GM23248 (cell line): ENCODE data around the gene WDR46. TPM values are rescaled to one million over a fixed set of nuclear protein-coding genes. Genes with fewer than 3 reads are reported as not detected.

ENCODE experiments used
- DNase-seq: peaks from one replicate; pipeline ENCODE4 v3.0.0-alpha.2; 2015
- H2AFZ ChIP-seq: fragments of 200-600 bp; sonication (generic); 2 replicates; pipeline ENCODE4 v1.6.1; 2016; ENCODE audit warnings: antibody characterized with exemption
- H3F3A ChIP-seq: fragments of 200-600 bp; sonication (generic); 2 replicates; pipeline ENCODE4 v1.6.1; 2016; ENCODE audit warnings: mild to moderate bottlenecking, antibody characterized with exemption, mixed run types; ENCODE audit not compliant: insufficient read depth
- H3K27ac ChIP-seq: fragments of 200-600 bp; sonication (generic); 2 replicates; pipeline ENCODE4 v1.5.1; 2016; ENCODE audit warnings: mild to moderate bottlenecking
- H3K27me3 ChIP-seq: fragments of 200-600 bp; sonication (generic); replicated peaks from 2 replicates; pipeline ENCODE4 v1.6.1; 2016; ENCODE audit warnings: mild to moderate bottlenecking; ENCODE audit not compliant: insufficient read depth
- H3K36me3 ChIP-seq: fragments of 200-600 bp; sonication (generic); 2 replicates; pipeline ENCODE4 v1.6.1; 2016; ENCODE audit warnings: low read depth, mild to moderate bottlenecking
- H3K4me1 ChIP-seq: fragments of 200-600 bp; sonication (generic); 2 replicates; pipeline ENCODE4 v1.6.1; 2016; ENCODE audit warnings: mild to moderate bottlenecking; ENCODE audit not compliant: insufficient read depth
- H3K4me2 ChIP-seq: fragments of 200-600 bp; sonication (generic); one replicate; pipeline ENCODE4 v1.6.1; 2016; ENCODE audit warnings: mild to moderate bottlenecking; ENCODE audit not compliant: unreplicated experiment
- H3K4me3 ChIP-seq: fragments of 200-600 bp; sonication (generic); 2 replicates; pipeline ENCODE4 v1.5.1; 2016; ENCODE audit warnings: mild to moderate bottlenecking
- H3K79me2 ChIP-seq: fragments of 200-600 bp; sonication (generic); 2 replicates; pipeline ENCODE4 v1.6.1; 2016; ENCODE audit warnings: mild to moderate bottlenecking; ENCODE audit not compliant: insufficient read depth
- H3K9ac ChIP-seq: fragments of 200-600 bp; sonication (generic); 2 replicates; pipeline ENCODE4 v1.6.1; 2016; ENCODE audit warnings: mild to moderate bottlenecking
- H3K9me2 ChIP-seq: fragments of 200-600 bp; sonication (generic); 2 replicates; pipeline ENCODE4 v1.6.1; 2016; ENCODE audit warnings: mixed run types, mild to moderate bottlenecking, moderate library complexity; ENCODE audit not compliant: insufficient read depth
- H3K9me3 ChIP-seq: fragments of 200-600 bp; sonication (generic); one replicate; pipeline ENCODE4 v1.6.1; 2017; ENCODE audit warnings: low read depth
- H4K20me1 ChIP-seq: fragments of 200-600 bp; sonication (generic); 2 replicates; pipeline ENCODE4 v1.6.0; 2016; ENCODE audit not compliant: insufficient read depth
- EZH2 ChIP-seq: fragments of 200-600 bp; sonication (generic); IDR thresholded peaks from 2 replicates; pipeline ENCODE4 v1.6.1; 2018; ENCODE audit warnings: antibody characterized with exemption, mild to moderate bottlenecking; ENCODE audit not compliant: insufficient read depth, poor library complexity, severe bottlenecking
- EZH2phosphoT487 ChIP-seq: fragments of 200-600 bp; sonication (generic); IDR thresholded peaks from 2 replicates; pipeline ENCODE4 v1.6.1; 2018; ENCODE audit warnings: antibody characterized with exemption, moderate library complexity, mild to moderate bottlenecking, low read depth; ENCODE audit not compliant: insufficient read depth
- WGBS, 2 experiments: methylation state at CpG; one replicate each; pipeline ENCODE4 v1.1.6; 2015 to 2017; ENCODE audit warnings: low lambda C conversion rate in 2 of 2, low coverage in 1 of 2; ENCODE audit errors: missing lambda C conversion rate in 2 of 2; 5-methylcytosine and 5-hydroxymethylcytosine counted together
- in situ Hi-C: fragments of 300-500 bp; cut with MboI; formaldehyde crosslinking; loops from 2 replicates; pipeline ENCODE4 v1.15.0; 2020
- polyA plus RNA-seq: library from polyadenylated mRNA; unstranded; fragments of >200 nt; fragmentation: Nextera tagmentation; extraction: Ambion mirVana; gene quantifications from 2 replicates; pipeline ENCODE4 v1.2.1, GENCODE V29; 2016
- total RNA-seq: library from RNA; depleted of rRNA; stranded (reverse); fragments of >200 nt; shearing (Covaris generic); gene quantifications from 2 replicates; pipeline ENCODE4 v1.2.3, GENCODE V29; 2014

WDR46 gene
- total and polyA plus RNA-seq, 2 experiments from 2014 or later = 64.4 to 79.4 TPM

DNA sequence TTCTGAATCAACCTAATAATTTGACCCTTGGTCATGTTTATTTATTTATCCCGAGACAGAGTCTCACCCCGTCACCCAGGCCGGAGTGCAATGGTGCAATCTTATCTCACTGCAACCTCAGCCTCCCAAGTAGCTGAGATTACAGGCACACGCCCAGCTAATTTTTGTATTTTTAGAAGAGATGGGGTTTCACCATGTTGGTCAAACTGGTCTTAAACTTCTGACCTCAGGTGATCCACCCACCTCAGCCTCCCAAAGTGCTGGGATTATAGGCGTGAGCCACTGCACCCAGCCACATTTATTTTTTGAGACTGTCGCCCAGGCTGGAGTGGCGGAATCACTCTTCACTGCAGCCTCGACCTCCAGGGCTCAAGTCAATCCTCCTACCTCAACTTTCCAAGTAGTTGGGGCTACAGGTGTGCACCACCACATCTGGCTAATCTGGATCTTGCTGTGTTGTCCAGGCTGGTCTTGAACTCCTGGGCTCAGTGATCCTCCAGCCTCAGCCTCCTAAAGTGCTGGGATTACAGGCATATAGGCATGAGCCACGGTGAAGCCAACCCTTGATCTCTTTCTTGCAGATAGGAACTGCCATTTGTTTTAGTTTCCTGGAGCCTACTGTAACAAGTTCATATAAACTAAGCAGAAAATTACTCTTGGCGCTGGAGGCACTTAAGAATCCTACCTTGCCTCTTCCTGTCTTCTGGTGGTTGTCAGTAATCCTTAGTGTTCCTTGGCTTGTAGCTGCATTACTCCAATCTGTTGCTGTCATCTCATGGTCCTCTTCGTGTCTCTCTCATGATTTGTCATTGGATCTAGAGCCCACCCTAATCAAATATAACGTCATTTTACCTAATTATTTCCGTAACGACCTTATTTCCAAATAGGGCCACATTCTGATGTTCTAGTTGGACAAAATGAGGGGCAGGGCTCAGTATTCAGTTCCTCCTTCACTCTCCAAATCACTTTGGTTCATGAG, 14.8 kb downstream of the WDR46 start:
- no peaks in the 10 kb centered on the region for H3K9me2 ChIP-seq
- no peak for TF ChIP-seq EZH2phosphoT487
- no peak overlapping the region for H2AFZ ChIP-seq
- 55 to 61% methylated on average over 14 of the region's 14 CpGs for WGBS, 2 experiments
- H3K4me3 ChIP-seq = peak overlapping the region; percentile 79
- H3K79me2 ChIP-seq = peaks cover 65% of the 10 kb centered on the region
- H4K20me1 ChIP-seq = peaks cover 4% of the 10 kb centered on the region; the same call in 1 of the 2 replicates
- H3K36me3 ChIP-seq = peaks cover 40% of the 10 kb centered on the region
- peaks cover 57% of the 10 kb centered on the region for H3F3A ChIP-seq
- H3K27me3 ChIP-seq = no peaks in the 10 kb centered on the region
- in situ Hi-C loops = no loop called here
- H3K4me2 ChIP-seq = peak overlapping the region; percentile 98
- no peaks in the 10 kb centered on the region for H3K9me3 ChIP-seq
- peaks cover 39% of the 10 kb centered on the region for H3K4me1 ChIP-seq
- no peak for DNase-seq
- peak overlapping the region; percentile 88 for H3K9ac ChIP-seq
- peak overlapping the region; percentile 81 for H3K27ac ChIP-seq

DNA sequence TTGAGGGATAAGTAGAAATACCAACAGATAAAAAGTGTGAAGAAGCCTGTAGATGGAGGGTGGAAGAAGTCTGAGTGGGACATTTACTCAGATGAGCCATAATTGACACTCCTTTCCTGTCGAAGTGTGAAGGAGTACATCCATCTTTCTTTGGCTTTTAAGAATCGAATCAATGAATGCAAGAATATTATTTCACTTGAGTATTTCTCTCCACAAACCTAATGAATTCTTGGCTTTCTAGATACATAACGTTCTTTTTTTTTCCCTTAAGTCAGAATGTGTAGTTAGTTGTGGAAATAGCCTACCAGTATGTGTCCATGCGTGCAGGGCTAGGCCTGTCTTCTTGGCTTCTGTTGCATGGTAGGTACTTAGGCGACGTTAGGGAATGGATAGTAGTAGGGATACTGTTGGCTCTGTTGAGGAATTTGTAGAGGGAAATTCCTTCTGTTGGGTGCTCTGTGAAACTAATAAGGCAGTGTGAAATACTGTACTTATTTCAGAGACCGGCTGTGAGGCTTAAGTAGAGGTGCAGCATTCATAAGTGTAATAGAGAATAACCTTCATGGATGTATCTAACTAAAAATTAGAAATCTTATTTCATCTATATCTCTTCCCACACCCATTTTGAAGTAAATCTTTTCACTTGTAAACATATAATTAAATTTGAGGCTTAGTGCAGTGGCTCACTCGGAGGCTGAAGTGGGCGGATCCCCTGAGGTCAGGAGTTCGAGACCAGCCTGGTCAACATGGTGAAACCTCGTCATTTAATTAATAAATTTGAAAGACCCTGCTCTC, 15.7 kb downstream of the WDR46 start:
- no peak for TF ChIP-seq EZH2phosphoT487
- H3K27ac ChIP-seq = peak overlapping the region; percentile 81
- no peaks in the 10 kb centered on the region for H3K9me2 ChIP-seq
- H2AFZ ChIP-seq = no peak overlapping the region
- H3K36me3 ChIP-seq = peaks cover 40% of the 10 kb centered on the region
- WGBS, 2 experiments = 60 to 64% methylated on average over 11 of the region's 11 CpGs
- H3K9me3 ChIP-seq = no peaks in the 10 kb centered on the region
- no peaks in the 10 kb centered on the region for H3K27me3 ChIP-seq
- in situ Hi-C loops = no loop called here
- peak overlapping the region; percentile 88 for H3K9ac ChIP-seq
- peak overlapping the region; percentile 79 for H3K4me3 ChIP-seq
- peaks cover 57% of the 10 kb centered on the region for H3F3A ChIP-seq
- peaks cover 39% of the 10 kb centered on the region for H3K4me1 ChIP-seq
- peaks cover 4% of the 10 kb centered on the region; the same call in 1 of the 2 replicates for H4K20me1 ChIP-seq
- no peak for DNase-seq
- peaks cover 73% of the 10 kb centered on the region for H3K79me2 ChIP-seq
- H3K4me2 ChIP-seq = peak overlapping the region; percentile 98

DNA sequence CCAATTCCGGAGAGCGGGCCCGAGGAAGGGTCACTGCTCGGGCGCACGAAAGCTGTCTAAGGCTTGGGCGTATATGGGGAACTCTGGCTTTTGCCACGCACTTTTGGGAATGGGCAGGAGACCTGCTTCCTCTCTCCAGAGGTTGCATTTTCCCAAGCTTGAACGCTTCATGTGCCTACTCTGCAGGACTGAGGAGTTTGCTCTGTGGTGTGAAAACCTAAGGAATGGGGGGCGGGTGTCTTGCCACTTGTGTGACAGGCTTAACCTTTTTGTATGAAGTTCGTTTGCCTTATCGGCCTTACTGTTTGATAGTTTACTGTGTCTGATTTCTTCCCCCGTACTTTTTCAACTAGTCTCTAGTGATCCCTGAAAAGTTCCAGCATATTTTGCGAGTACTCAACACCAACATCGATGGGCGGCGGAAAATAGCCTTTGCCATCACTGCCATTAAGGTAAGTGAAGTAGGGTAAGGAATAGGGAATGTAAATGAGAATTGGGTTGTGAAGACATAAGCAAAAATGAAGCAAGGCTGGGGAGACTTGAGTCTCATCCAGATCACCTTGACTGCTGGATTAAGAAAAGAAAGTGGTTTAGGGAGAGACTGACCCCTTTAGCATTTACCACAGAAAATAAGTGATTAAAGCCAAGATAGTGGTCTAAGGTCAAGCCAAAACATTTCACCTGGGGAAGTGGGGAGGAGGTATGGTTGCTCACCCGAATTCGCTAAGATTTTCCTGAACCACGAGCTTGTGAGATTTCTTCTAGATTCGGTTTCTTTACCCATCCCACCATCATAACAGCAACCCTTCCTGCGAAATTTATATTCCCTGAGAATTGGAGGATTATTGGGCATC, 16.5 kb downstream of the WDR46 start:
- H3F3A ChIP-seq = peaks cover 49% of the 10 kb centered on the region
- TF ChIP-seq EZH2 (no peak), EZH2phosphoT487 (no peak)
- H4K20me1 ChIP-seq = peaks cover 4% of the 10 kb centered on the region; the same call in 1 of the 2 replicates
- no peaks in the 10 kb centered on the region for H3K27me3 ChIP-seq
- H3K4me1 ChIP-seq = peaks cover 39% of the 10 kb centered on the region
- peak overlapping the region; percentile 98 for H3K4me2 ChIP-seq
- H3K4me3 ChIP-seq = peak overlapping the region; percentile 79
- no peaks in the 10 kb centered on the region for H3K9me3 ChIP-seq
- H3K36me3 ChIP-seq = peaks cover 45% of the 10 kb centered on the region
- H3K27ac ChIP-seq = peak overlapping the region; percentile 81
- 8 to 13% methylated on average over 22 of the region's 22 CpGs for WGBS, 2 experiments
- H3K9ac ChIP-seq = peak overlapping the region; percentile 88
- H3K79me2 ChIP-seq = peaks cover 73% of the 10 kb centered on the region
- H2AFZ ChIP-seq = peak overlapping the region; percentile 86; the same call in 1 of the 2 replicates
- in situ Hi-C loops = no loop called here
- DNase-seq = no peak
- no peaks in the 10 kb centered on the region for H3K9me2 ChIP-seq
